HG03095 (cell line): ENCODE measurements around the gene RPS6KA4.

Experiments
- ATAC-seq: cut with Tn5 transposase; IDR thresholded peaks from one replicate; pipeline ENCODE4 v1.9.1; 2021; ENCODE audit warnings: moderate library complexity; ENCODE audit not compliant: unreplicated experiment

Gene RPS6KA4

GRCh38 chr11:64362339-64362738 is 3.4 kb downstream of the RPS6KA4 start:
- no peak for ATAC-seq

GRCh38 chr11:64364435-64364834 is 5.5 kb downstream of the RPS6KA4 start:
- ATAC-seq = no peak

- no peak for ATAC-seq
Observed at GRCh38 chr11:64364911-64365310, 5.9 kb downstream of the RPS6KA4 start.

GRCh38 chr11:64366751-64367150 is 7.8 kb downstream of the RPS6KA4 start:
- no peak for ATAC-seq

- ATAC-seq = no peak
Observed at GRCh38 chr11:64367931-64368672, 9.1 kb downstream of the RPS6KA4 start.

GRCh38 chr11:64368673-64369074 is 9.7 kb downstream of the RPS6KA4 start:
- ATAC-seq = no peak

- no peak for ATAC-seq
Observed at GRCh38 chr11:64369440-64370421, 10.8 kb downstream of the RPS6KA4 start.

- ATAC-seq = no peak
Observed at GRCh38 chr11:64371201-64371600, 12.2 kb downstream of the RPS6KA4 start.

- ATAC-seq = no peak
Observed at GRCh38 chr11:64372021-64372420, 13.1 kb downstream of the RPS6KA4 start.

GRCh38 chr11:64372802-64373597 is 14.0 kb downstream of the RPS6KA4 start:
- ATAC-seq = no peak

- no peak for ATAC-seq
Observed at GRCh38 chr11:64373598-64373974, 14.6 kb downstream of the RPS6KA4 start.

- ATAC-seq = no peak
Observed at GRCh38 chr11:64376071-64376470, 17.1 kb downstream of the RPS6KA4 start.

- no peak for ATAC-seq
Observed at GRCh38 chr11:64378335-64378880, 19.4 kb downstream of the RPS6KA4 start.

- no peak for ATAC-seq
Observed at GRCh38 chr11:64379160-64379559, 20.2 kb downstream of the RPS6KA4 start.

GRCh38 chr11:64379817-64380709 is 21.1 kb downstream of the RPS6KA4 start:
- no peak for ATAC-seq

GRCh38 chr11:64381350-64381749 is 22.4 kb downstream of the RPS6KA4 start:
- no peak for ATAC-seq

GRCh38 chr11:64382047-64382446 is 23.1 kb downstream of the RPS6KA4 start:
- ATAC-seq = no peak

GRCh38 chr11:64382586-64382985 is 23.6 kb downstream of the RPS6KA4 start:
- no peak for ATAC-seq

GRCh38 chr11:64383580-64383979 is 24.6 kb downstream of the RPS6KA4 start:
- ATAC-seq = no peak
